Mesenchymal stem cell (in vitro differentiated cells and primary cell): ENCODE measurements around the gene SIGLEC1.
A peak's percentile ranks its signal among the peaks of the same experiment; 100 is the strongest.

Source experiments
- DNase-seq: peaks from one replicate; pipeline ENCODE4 v3.0.0-alpha.2; 2013
- H2AFZ ChIP-seq: one replicate; pipeline ENCODE4 v1.6.1; 2013; ENCODE audit warnings: low read depth, mild to moderate bottlenecking, control low read depth, inconsistent platforms, low read length, moderate library complexity
- H2AK5ac ChIP-seq: 2 replicates; pipeline ENCODE4 v1.6.1; 2013; ENCODE audit warnings: low read length, moderate library complexity, mild to moderate bottlenecking, inconsistent platforms; ENCODE audit not compliant: severe bottlenecking
- H2BK120ac ChIP-seq: one replicate; pipeline ENCODE4 v1.6.1; 2013; ENCODE audit warnings: low read depth, mild to moderate bottlenecking, inconsistent platforms, low read length, moderate library complexity
- H2BK12ac ChIP-seq, 2 experiments: one replicate each; pipeline ENCODE4 v1.6.1; 2013; ENCODE audit warnings: inconsistent platforms in 2 of 2, low read length in 2 of 2, mild to moderate bottlenecking in 2 of 2, moderate library complexity in 2 of 2, control low read depth in 1 of 2
- H2BK15ac ChIP-seq: one replicate; pipeline ENCODE4 v1.6.1; 2013; ENCODE audit warnings: mild to moderate bottlenecking, low read depth, inconsistent platforms; ENCODE audit not compliant: poor library complexity, severe bottlenecking
- H2BK5ac ChIP-seq: 2 replicates; pipeline ENCODE4 v1.6.1; 2013; ENCODE audit warnings: low read depth, mild to moderate bottlenecking, low read length, control low read depth, inconsistent platforms; ENCODE audit not compliant: poor library complexity, severe bottlenecking
- H3K14ac ChIP-seq, 2 experiments: one replicate each; pipeline ENCODE4 v1.6.1; 2013; ENCODE audit warnings: inconsistent platforms in 2 of 2, low read length in 2 of 2, control low read depth in 1 of 2, mild to moderate bottlenecking in 1 of 2, moderate library complexity in 1 of 2
- H3K18ac ChIP-seq, 2 experiments: one replicate each; pipeline ENCODE4 v1.6.1; 2013; ENCODE audit warnings: inconsistent platforms in 2 of 2, low read length in 2 of 2, control low read depth in 1 of 2, low read depth in 1 of 2, mild to moderate bottlenecking in 1 of 2
- H3K23ac ChIP-seq, 2 experiments: one replicate each; pipeline ENCODE4 v1.6.1; 2013; ENCODE audit warnings: inconsistent platforms in 2 of 2, low read length in 2 of 2, mild to moderate bottlenecking in 2 of 2, moderate library complexity in 2 of 2, control low read depth in 1 of 2
- H3K27ac ChIP-seq: 2 replicates; pipeline ENCODE4 v1.5.1; 2013; ENCODE audit warnings: mild to moderate bottlenecking, moderate library complexity, low read length, control low read depth, inconsistent platforms; ENCODE audit not compliant: poor library complexity, severe bottlenecking
- H3K27me3 ChIP-seq, 2 experiments: 2 replicates each; pipeline versions ENCODE4 v1.6.1 to v1.7.0; 2013; ENCODE audit warnings: low read length in 2 of 2, mild to moderate bottlenecking in 2 of 2, moderate library complexity in 2 of 2, control low read depth in 1 of 2, inconsistent platforms in 1 of 2; ENCODE audit not compliant: control insufficient read depth in 1 of 2, insufficient read depth in 1 of 2
- H3K36me3 ChIP-seq, 2 experiments: 2 replicates each; pipeline versions ENCODE4 v1.6.1 to v1.7.0; 2013; ENCODE audit warnings: low read length in 2 of 2, control low read depth in 1 of 2, inconsistent platforms in 1 of 2, low read depth in 1 of 2, mild to moderate bottlenecking in 1 of 2; ENCODE audit not compliant: insufficient read depth in 2 of 2, control insufficient read depth in 1 of 2
- H3K4ac ChIP-seq, 2 experiments: one replicate each; pipeline ENCODE4 v1.6.1; 2013; ENCODE audit warnings: inconsistent platforms in 2 of 2, low read length in 2 of 2, mild to moderate bottlenecking in 2 of 2, moderate library complexity in 2 of 2, control low read depth in 1 of 2, low read depth in 1 of 2
- H3K4me1 ChIP-seq: 2 replicates; pipeline ENCODE4 v1.6.1; 2013; ENCODE audit warnings: low read depth, low read length, control low read depth; ENCODE audit not compliant: control insufficient read depth, insufficient read depth
- H3K4me2 ChIP-seq: 2 replicates; pipeline ENCODE4 v1.6.1; 2013; ENCODE audit warnings: low read length, mild to moderate bottlenecking, inconsistent platforms; ENCODE audit not compliant: poor library complexity, severe bottlenecking
- H3K4me3 ChIP-seq, 2 experiments: 2 replicates each; pipeline versions ENCODE4 v1.5.1 to v1.7.0; 2013; ENCODE audit warnings: low read length in 2 of 2, mild to moderate bottlenecking in 2 of 2, control low read depth in 1 of 2, low read depth in 1 of 2; ENCODE audit not compliant: insufficient read depth in 1 of 2
- H3K79me1 ChIP-seq: replicated peaks from 2 replicates; pipeline ENCODE4 v1.6.1; 2013; ENCODE audit warnings: mild to moderate bottlenecking, control low read depth, low read length, inconsistent platforms; ENCODE audit not compliant: poor library complexity, severe bottlenecking
- H3K9ac ChIP-seq: 2 replicates; pipeline ENCODE4 v1.7.0; 2013; ENCODE audit warnings: mild to moderate bottlenecking, low read length, moderate library complexity
- H3K9me3 ChIP-seq: 2 replicates; pipeline ENCODE4 v1.7.0; 2013; ENCODE audit warnings: mild to moderate bottlenecking, low read length; ENCODE audit not compliant: control insufficient read depth
- H4K8ac ChIP-seq: one replicate; pipeline ENCODE4 v1.6.1; 2013; ENCODE audit warnings: inconsistent platforms, mild to moderate bottlenecking, low read length, moderate library complexity
- H4K91ac ChIP-seq: one replicate; pipeline ENCODE4 v1.6.1; 2013; ENCODE audit warnings: mild to moderate bottlenecking, low read length, inconsistent platforms
- WGBS: methylation state at CpG from one replicate; pipeline ENCODE4 v1.1.7; 2013; ENCODE audit warnings: mixed read lengths; 5-methylcytosine and 5-hydroxymethylcytosine counted together

Gene SIGLEC1

DNA sequence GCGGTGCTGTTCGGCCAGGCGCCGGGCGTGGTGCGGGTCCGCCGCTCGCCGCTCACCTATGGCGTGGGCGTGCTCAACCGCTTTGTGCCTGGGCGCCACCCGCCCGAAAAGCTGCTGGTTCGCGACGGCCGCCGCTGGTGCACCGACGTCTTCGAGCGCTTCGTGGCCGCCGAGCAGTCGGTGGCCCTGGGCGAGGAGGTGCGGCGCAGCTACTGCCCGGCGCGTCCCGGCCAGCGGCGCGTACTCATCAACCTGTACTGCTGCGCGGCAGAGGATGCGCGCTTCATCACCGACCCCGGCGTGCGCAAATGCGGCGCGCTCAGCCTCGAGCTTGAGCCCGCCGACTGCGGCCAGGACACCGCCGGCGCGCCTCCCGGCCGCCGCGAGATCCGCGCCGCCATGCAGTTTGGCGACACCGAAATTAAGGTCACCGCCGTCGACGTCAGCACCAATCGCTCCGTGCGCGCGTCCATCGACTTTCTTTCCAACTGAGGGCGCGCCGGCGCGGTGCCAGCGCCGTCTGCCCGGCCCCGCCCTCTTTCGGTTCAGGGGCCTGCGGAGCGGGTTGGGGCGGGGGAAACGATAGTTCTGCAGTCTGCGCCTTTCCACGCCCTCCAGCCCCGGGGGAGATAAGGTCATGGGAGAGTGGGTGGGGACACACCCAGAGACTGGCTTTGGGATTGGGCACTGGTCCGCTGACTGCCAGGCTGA is 39.4 kb upstream of the SIGLEC1 start:
- Histone ChIP-seq H3K9me3 (no peaks in the 10 kb centered on the region), H3K4me2 (peak overlapping the region; percentile 42), H3K23ac (peak overlapping the region; percentile 3 to 28), H2BK15ac (no peak overlapping the region), H2AFZ (no peak overlapping the region), H2AK5ac (no peak overlapping the region), H3K18ac (no peak overlapping the region), H3K4me1 (peaks cover 19% of the 10 kb centered on the region), H2BK5ac (no peak overlapping the region), H3K27me3 (peaks cover 0 to 43% of the 10 kb centered on the region in 2 experiments), H3K4me3 (peak overlapping the region in 1 of 2 experiments; percentile 16), H2BK120ac (no peak overlapping the region), H3K4ac (no peak overlapping the region), H3K79me1 (peaks cover 2% of the 10 kb centered on the region), H3K14ac (no peak overlapping the region), H3K36me3 (peaks cover 37 to 42% of the 10 kb centered on the region in 2 experiments), H3K27ac (no peak overlapping the region), H4K8ac (peak overlapping the region; percentile 12), H3K9ac (no peak overlapping the region), H2BK12ac (no peak overlapping the region), H4K91ac (no peak overlapping the region)
- peak; percentile 37 for DNase-seq
- WGBS: 68% methylated on average over 94 of the region's 95 CpGs

DNA sequence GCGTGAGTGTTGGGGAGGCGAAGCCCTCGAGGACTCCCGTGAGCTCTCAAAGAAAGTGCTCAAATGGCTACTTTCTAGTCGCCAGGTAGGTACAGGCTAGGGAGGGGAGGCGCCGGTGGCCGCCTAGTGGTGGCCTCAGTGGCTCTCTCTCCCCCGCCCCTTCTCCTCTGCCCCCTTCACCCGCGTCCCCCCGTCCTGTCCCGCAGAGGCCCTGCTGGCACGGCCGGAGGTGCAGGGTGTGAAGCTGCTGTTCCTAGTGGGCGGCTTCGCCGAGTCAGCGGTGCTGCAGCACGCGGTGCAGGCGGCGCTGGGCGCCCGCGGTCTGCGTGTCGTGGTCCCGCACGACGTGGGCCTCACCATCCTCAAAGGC is 38.9 kb upstream of the SIGLEC1 start:
- Histone ChIP-seq H3K14ac (no peak overlapping the region), H2BK12ac (no peak overlapping the region), H3K79me1 (peaks cover 2% of the 10 kb centered on the region), H3K4me3 (peak overlapping the region in 1 of 2 experiments; percentile 9), H3K27me3 (peaks cover 0 to 47% of the 10 kb centered on the region in 2 experiments), H3K18ac (no peak overlapping the region), H2AFZ (no peak overlapping the region), H3K36me3 (peaks cover 32 to 40% of the 10 kb centered on the region in 2 experiments), H4K8ac (peak overlapping the region; percentile 12), H2BK120ac (no peak overlapping the region), H3K9ac (no peak overlapping the region), H3K9me3 (no peaks in the 10 kb centered on the region), H2BK5ac (no peak overlapping the region), H3K27ac (no peak overlapping the region), H3K4me2 (no peak overlapping the region), H2BK15ac (no peak overlapping the region), H3K23ac (no peak overlapping the region), H2AK5ac (no peak overlapping the region), H3K4ac (no peak overlapping the region), H4K91ac (no peak overlapping the region), H3K4me1 (peaks cover 19% of the 10 kb centered on the region)
- WGBS: 76% methylated on average over 24 of the region's 31 CpGs
- DNase-seq: no peak

DNA sequence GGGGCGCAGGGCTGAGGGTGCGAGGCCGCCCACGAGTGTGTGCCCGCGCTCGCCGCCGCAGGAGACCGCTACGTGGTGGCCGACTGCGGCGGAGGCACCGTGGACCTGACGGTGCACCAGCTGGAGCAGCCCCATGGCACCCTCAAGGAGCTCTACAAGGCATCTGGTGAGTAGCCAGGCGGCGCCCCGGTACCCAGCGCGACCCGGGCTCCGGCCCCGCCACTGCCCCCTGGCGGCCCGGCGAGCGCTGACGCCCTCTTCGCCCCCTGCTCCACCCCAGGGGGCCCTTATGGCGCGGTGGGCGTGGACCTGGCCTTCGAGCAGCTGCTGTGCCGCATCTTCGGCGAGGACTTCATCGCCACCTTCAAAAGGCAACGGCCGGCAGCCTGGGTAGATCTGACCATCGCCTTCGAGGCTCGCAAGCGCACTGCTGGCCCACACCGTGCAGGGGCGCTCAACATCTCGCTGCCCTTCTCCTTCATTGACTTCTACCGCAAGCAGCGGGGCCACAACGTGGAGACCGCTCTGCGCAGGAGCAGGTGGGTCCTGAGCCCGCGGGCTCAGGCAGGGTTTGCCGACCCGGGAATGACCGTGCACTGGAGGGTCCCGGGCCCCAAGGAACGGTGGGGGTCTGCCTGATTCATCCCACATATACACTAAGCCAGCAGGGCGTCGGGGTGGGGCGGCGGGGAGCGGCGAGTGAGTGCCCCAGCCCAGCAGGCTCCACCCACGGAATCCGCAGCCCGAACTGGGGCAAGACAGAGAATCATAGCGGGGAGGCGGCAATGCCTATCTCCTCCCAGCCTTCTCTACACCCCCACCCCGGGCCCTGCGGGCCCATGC is 37.5 kb upstream of the SIGLEC1 start:
- H4K91ac ChIP-seq: peak overlapping the region; percentile 77
- H3K4ac ChIP-seq: peak overlapping the region in 1 of 2 experiments; percentile 58
- no peak overlapping the region for H3K27ac ChIP-seq
- no peaks in the 10 kb centered on the region for H3K9me3 ChIP-seq
- WGBS: 19% methylated on average over 67 of the region's 72 CpGs
- peaks cover 23% of the 10 kb centered on the region for H3K4me1 ChIP-seq
- H2BK120ac ChIP-seq: no peak overlapping the region
- DNase-seq: peak; percentile 41
- no peak overlapping the region for H2BK5ac ChIP-seq
- H2AFZ ChIP-seq: peak overlapping the region; percentile 29
- H2BK12ac ChIP-seq: peak overlapping the region in 1 of 2 experiments; percentile 21
- peaks cover 19 to 26% of the 10 kb centered on the region in 2 experiments for H3K36me3 ChIP-seq
- no peak overlapping the region for H3K23ac ChIP-seq
- H3K9ac ChIP-seq: no peak overlapping the region
- H3K14ac ChIP-seq: no peak overlapping the region
- no peak overlapping the region for H2AK5ac ChIP-seq
- peak overlapping the region in 1 of 2 experiments; percentile 9 for H3K4me3 ChIP-seq
- H3K18ac ChIP-seq: peak overlapping the region in 1 of 2 experiments; percentile 56
- H3K4me2 ChIP-seq: peak overlapping the region; percentile 9
- H4K8ac ChIP-seq: peak overlapping the region; percentile 71
- no peaks in the 10 kb centered on the region for H3K79me1 ChIP-seq
- H3K27me3 ChIP-seq: peaks cover 0 to 59% of the 10 kb centered on the region in 2 experiments
- peak overlapping the region; percentile 83 for H2BK15ac ChIP-seq
